Endodermal cell (in vitro differentiated cells): ENCODE results near the gene CELF4. TPM values are rescaled to one million over a fixed set of nuclear protein-coding genes. Genes with fewer than 3 reads are reported as not detected.

Experiments
- DNase-seq: peaks from one replicate; pipeline ENCODE4 v3.0.0-alpha.2; 2017
- H3K27ac ChIP-seq: 2 replicates; pipeline ENCODE4 v1.5.1; 2013; ENCODE audit warnings: mild to moderate bottlenecking, low read depth, low read length, moderate library complexity
- H3K27me3 ChIP-seq: 2 replicates; pipeline ENCODE4 v1.6.1; 2013; ENCODE audit warnings: mild to moderate bottlenecking, low read length, moderate library complexity; ENCODE audit not compliant: insufficient read depth, control insufficient read depth, poor library complexity, severe bottlenecking
- H3K36me3 ChIP-seq: 2 replicates; pipeline ENCODE4 v1.7.0; 2013; ENCODE audit warnings: mild to moderate bottlenecking, low read length, moderate library complexity; ENCODE audit not compliant: control insufficient read depth, insufficient read depth
- H3K4me1 ChIP-seq: one replicate; pipeline ENCODE4 v1.7.0; 2013; ENCODE audit warnings: low read length; ENCODE audit not compliant: control insufficient read depth, insufficient read depth
- H3K4me3 ChIP-seq: 2 replicates; pipeline ENCODE4 v1.5.1; 2013; ENCODE audit warnings: mild to moderate bottlenecking, low read length, moderate library complexity
- H3K9ac ChIP-seq: 2 replicates; pipeline ENCODE4 v1.6.1; 2013; ENCODE audit warnings: mild to moderate bottlenecking, low read length, moderate library complexity; ENCODE audit not compliant: poor library complexity, severe bottlenecking; ENCODE audit errors: extremely low read depth
- H3K9me3 ChIP-seq: 2 replicates; pipeline ENCODE4 v1.6.1; 2013; ENCODE audit warnings: mild to moderate bottlenecking, low read length, moderate library complexity; ENCODE audit not compliant: control insufficient read depth
- H3K27ac Mint-ChIP-seq: 2 replicates; pipeline ENCODE4 v1.8.0; 2020; ENCODE audit warnings: mixed read lengths
- H3K27me3 Mint-ChIP-seq: 2 replicates; pipeline ENCODE4 v1.8.0; 2021; ENCODE audit warnings: mild to moderate bottlenecking, mixed read lengths; ENCODE audit not compliant: insufficient read depth
- H3K36me3 Mint-ChIP-seq: 2 replicates; pipeline ENCODE4 v1.8.0; 2020; ENCODE audit warnings: low read depth, mixed read lengths
- H3K4me1 Mint-ChIP-seq: 2 replicates; pipeline ENCODE4 v1.8.0; 2020; ENCODE audit warnings: mixed read lengths
- H3K4me3 Mint-ChIP-seq: 2 replicates; pipeline ENCODE4 v1.8.0; 2020; ENCODE audit warnings: mild to moderate bottlenecking, moderate library complexity, mixed read lengths
- H3K9me3 Mint-ChIP-seq: 2 replicates; pipeline ENCODE4 v1.8.0; 2020; ENCODE audit warnings: mild to moderate bottlenecking, mixed read lengths
- WGBS, 2 experiments: methylation state at CpG; one replicate each; pipeline versions ENCODE4 v1.1.5 to v1.1.7; 2013; ENCODE audit warnings: missing lambda C conversion rate in 2 of 2, mixed read lengths in 1 of 2; ENCODE audit not compliant: insufficient coverage in 1 of 2, insufficient read length in 1 of 2; 5-methylcytosine and 5-hydroxymethylcytosine counted together
- total RNA-seq, 2 donors: library from RNA; stranded (reverse); fragmentation: NEBNext Ultra II Directional in 1 of 2; extraction: Animal tissue kit (Norgen Biotek cat#: 25700) in 1 of 2; gene quantifications; 2 replicates in 1 of 2; 3 replicates in 1 of 2; pipeline ENCODE4 v1.2.1, GENCODE V29; 2021
- TF ChIP-seq, protein P1 (sequence below): fragments of 200-600 bp; sonication (generic); conservative IDR thresholded peaks from 2 replicates; pipeline ENCODE4 v1.5.0; 2021; ENCODE audit warnings: antibody characterized with exemption, mild to moderate bottlenecking

CELF4 gene
- total RNA-seq, 2 donors from 2014 or later, result 5.7 to 6.7 TPM

- Mint-ChIP-seq H3K27ac (no peak overlapping the region), H3K9me3 (peaks cover 16% of the 10 kb centered on the region), H3K36me3 (peaks cover 4% of the 10 kb centered on the region), H3K27me3 (peaks cover 1% of the 10 kb centered on the region), H3K4me3 (no peak overlapping the region), H3K4me1 (no peaks in the 10 kb centered on the region)
- TF ChIP-seq, protein P1, sequence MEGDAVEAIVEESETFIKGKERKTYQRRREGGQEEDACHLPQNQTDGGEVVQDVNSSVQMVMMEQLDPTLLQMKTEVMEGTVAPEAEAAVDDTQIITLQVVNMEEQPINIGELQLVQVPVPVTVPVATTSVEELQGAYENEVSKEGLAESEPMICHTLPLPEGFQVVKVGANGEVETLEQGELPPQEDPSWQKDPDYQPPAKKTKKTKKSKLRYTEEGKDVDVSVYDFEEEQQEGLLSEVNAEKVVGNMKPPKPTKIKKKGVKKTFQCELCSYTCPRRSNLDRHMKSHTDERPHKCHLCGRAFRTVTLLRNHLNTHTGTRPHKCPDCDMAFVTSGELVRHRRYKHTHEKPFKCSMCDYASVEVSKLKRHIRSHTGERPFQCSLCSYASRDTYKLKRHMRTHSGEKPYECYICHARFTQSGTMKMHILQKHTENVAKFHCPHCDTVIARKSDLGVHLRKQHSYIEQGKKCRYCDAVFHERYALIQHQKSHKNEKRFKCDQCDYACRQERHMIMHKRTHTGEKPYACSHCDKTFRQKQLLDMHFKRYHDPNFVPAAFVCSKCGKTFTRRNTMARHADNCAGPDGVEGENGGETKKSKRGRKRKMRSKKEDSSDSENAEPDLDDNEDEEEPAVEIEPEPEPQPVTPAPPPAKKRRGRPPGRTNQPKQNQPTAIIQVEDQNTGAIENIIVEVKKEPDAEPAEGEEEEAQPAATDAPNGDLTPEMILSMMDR, result no peak
- H3K9me3 ChIP-seq, result peaks cover 31% of the 10 kb centered on the region
- H3K27ac ChIP-seq, result no peak overlapping the region
- DNase-seq, result no peak
- no peaks in the 10 kb centered on the region for H3K4me1 ChIP-seq
- no peak overlapping the region for H3K4me3 ChIP-seq
- no peaks in the 10 kb centered on the region for H3K27me3 ChIP-seq
- H3K36me3 ChIP-seq, result no peaks in the 10 kb centered on the region
- no peak overlapping the region for H3K9ac ChIP-seq
- 80 to 93% methylated on average over 1 to 2 of the region's 2 CpGs for WGBS, 2 experiments
These were observed 365.9 kb downstream of the CELF4 start for GRCh38 chr18:37199741-37200140.
